ENCODE results near the gene CEP97.

DNA sequence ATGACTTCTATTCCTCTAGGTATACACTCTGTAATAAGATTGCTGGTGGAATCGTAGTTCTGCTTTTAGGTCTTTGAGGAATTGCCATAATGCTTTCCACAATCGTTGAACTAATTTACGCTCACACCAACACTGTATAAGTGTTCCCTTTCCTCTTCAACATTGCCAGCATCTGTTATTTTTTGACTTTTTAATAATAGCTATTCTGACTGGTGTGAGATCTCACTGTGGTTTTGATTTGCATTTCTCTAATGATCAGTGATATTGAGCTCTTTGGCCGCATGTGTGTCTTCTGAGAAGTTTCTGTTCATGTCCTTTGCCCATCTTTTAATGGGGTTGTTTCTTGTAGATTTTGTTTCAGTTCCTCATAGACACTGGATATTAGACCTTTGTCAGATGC is 67.4 kb downstream of the CEP97 start:
- TF ChIP-seq, protein P1, sequence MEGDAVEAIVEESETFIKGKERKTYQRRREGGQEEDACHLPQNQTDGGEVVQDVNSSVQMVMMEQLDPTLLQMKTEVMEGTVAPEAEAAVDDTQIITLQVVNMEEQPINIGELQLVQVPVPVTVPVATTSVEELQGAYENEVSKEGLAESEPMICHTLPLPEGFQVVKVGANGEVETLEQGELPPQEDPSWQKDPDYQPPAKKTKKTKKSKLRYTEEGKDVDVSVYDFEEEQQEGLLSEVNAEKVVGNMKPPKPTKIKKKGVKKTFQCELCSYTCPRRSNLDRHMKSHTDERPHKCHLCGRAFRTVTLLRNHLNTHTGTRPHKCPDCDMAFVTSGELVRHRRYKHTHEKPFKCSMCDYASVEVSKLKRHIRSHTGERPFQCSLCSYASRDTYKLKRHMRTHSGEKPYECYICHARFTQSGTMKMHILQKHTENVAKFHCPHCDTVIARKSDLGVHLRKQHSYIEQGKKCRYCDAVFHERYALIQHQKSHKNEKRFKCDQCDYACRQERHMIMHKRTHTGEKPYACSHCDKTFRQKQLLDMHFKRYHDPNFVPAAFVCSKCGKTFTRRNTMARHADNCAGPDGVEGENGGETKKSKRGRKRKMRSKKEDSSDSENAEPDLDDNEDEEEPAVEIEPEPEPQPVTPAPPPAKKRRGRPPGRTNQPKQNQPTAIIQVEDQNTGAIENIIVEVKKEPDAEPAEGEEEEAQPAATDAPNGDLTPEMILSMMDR (IDR thresholded peaks at IDR 0.05; ENCODE audit: low read depth, low read length): no peak
- TF ChIP-seq POLR2A (IDR thresholded peaks at IDR 0.05; ENCODE audit: extremely low read depth, insufficient read length): no peak
- TF ChIP-seq, protein P2, sequence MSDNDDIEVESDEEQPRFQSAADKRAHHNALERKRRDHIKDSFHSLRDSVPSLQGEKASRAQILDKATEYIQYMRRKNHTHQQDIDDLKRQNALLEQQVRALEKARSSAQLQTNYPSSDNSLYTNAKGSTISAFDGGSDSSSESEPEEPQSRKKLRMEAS (IDR thresholded peaks at IDR 0.05; ENCODE audit: low read depth, low read length): no peak

Measured in NB4 (cell line).